NCI-H748 (cell line): ENCODE measurements around the gene XPR1.
"Not testable (repeated sequence)": the region's sequence is repeated elsewhere in the genome, so short reads cannot be mapped to it uniquely, and the experiment has no call there.

Experiments
- DNase-seq: peaks from one replicate; lab custom pipeline; 2025; ENCODE audit not compliant: unreplicated experiment; lab: John Stamatoyannopoulos, UW

The XPR1 gene

GRCh38 chr1:180710746-180711145 is 78.9 kb downstream of the XPR1 start:
- DNase-seq = not testable (repeated sequence)

GRCh38 chr1:180711260-180711659 is 79.4 kb downstream of the XPR1 start:
- not testable (repeated sequence) for DNase-seq

GRCh38 chr1:180720753-180721152 is 88.9 kb downstream of the XPR1 start:
- no peak for DNase-seq

GRCh38 chr1:180722586-180722985 is 90.8 kb downstream of the XPR1 start:
- DNase-seq = no peak

- no peak for DNase-seq
Observed at GRCh38 chr1:180724055-180724454, 92.2 kb downstream of the XPR1 start.

GRCh38 chr1:180726024-180726423 is 94.2 kb downstream of the XPR1 start:
- DNase-seq = not testable (repeated sequence)

GRCh38 chr1:180727751-180728150 is 95.9 kb downstream of the XPR1 start:
- not testable (repeated sequence) for DNase-seq

GRCh38 chr1:180728472-180729106 is 96.8 kb downstream of the XPR1 start:
- no peak for DNase-seq

- no peak for DNase-seq
Observed at GRCh38 chr1:180731131-180731530, 99.3 kb downstream of the XPR1 start.

GRCh38 chr1:180732866-180733265 is 101.0 kb downstream of the XPR1 start:
- DNase-seq = no peak

GRCh38 chr1:180734366-180734765 is 102.5 kb downstream of the XPR1 start:
- no peak for DNase-seq

GRCh38 chr1:180742663-180743062 is 110.8 kb downstream of the XPR1 start:
- no peak for DNase-seq

GRCh38 chr1:180743868-180744267 is 112.0 kb downstream of the XPR1 start:
- DNase-seq = no peak

- no peak for DNase-seq
Observed at GRCh38 chr1:180745098-180745497, 113.3 kb downstream of the XPR1 start.

GRCh38 chr1:180751921-180752320 is 120.1 kb downstream of the XPR1 start:
- DNase-seq = no peak

GRCh38 chr1:180754453-180754852 is 122.6 kb downstream of the XPR1 start:
- DNase-seq = no peak

- DNase-seq = no peak
Observed at GRCh38 chr1:180757657-180758056, 125.8 kb downstream of the XPR1 start.

GRCh38 chr1:180762796-180763195 is 131.0 kb downstream of the XPR1 start:
- no peak for DNase-seq

GRCh38 chr1:180765151-180765550 is 133.3 kb downstream of the XPR1 start:
- no peak for DNase-seq

GRCh38 chr1:180769889-180770288 is 138.1 kb downstream of the XPR1 start:
- DNase-seq = no peak

GRCh38 chr1:180773210-180773865 is 141.5 kb downstream of the XPR1 start:
- no peak for DNase-seq

GRCh38 chr1:180775801-180776200 is 144.0 kb downstream of the XPR1 start:
- DNase-seq = no peak
